ENCODE measurements around the gene SEC14L6. TPM values are rescaled to one million over a fixed set of nuclear protein-coding genes. Genes with fewer than 3 reads are reported as not detected.

SEC14L6 gene
- total RNA-seq, 2 experiments from 2014 or later: not detected

GRCh38 chr22:30582051-30582450, 35.5 kb upstream of the SEC14L6 start:
- peaks cover 98% of the 10 kb centered on the region for H3K36me3 ChIP-seq (ENCODE audit: insufficient read depth, low read length)
- H3K27ac ChIP-seq (ENCODE audit: low read depth, low read length, poor library complexity, severe bottlenecking): no peak overlapping the region
- H3K79me2 ChIP-seq (ENCODE audit: insufficient read depth, low read depth, low read length): no peaks in the 10 kb centered on the region
- H4K20me1 ChIP-seq (ENCODE audit: insufficient read depth, low read length): no peaks in the 10 kb centered on the region
- no peaks in the 10 kb centered on the region for H3K4me1 ChIP-seq (ENCODE audit: insufficient read depth, low read length, poor library complexity, severe bottlenecking)
- TF ChIP-seq EZH2phosphoT487 (IDR thresholded peaks at IDR 0.05; ENCODE audit: borderline replicate concordance, low read depth, low read length) (no peak), CTCF (conservative IDR thresholded peaks at IDR 0.05; ENCODE audit: low read length) (no peak)
- no TSS peak for BruUV-seq (replicated peaks)
- no peak for DNase-seq (ENCODE audit: low spot score)
- no peak overlapping the region for H2AFZ ChIP-seq (ENCODE audit: low read length)
- H3K4me3 ChIP-seq (ENCODE audit: low read depth, low read length, poor library complexity, severe bottlenecking): no peak overlapping the region
- POLR2A ChIA-PET: no interaction called here
- H3K9me3 ChIP-seq (ENCODE audit: low read length): no peaks in the 10 kb centered on the region
- no peak overlapping the region for H3K4me2 ChIP-seq (ENCODE audit: low read length)
- no peaks in the 10 kb centered on the region for H3K9me2 ChIP-seq (ENCODE audit: insufficient read depth, low read length)
- intact Hi-C loops (cut with micrococcal nuclease; ENCODE audit: unreplicated experiment): no loop called here
- CTCF ChIA-PET (ENCODE audit: unreplicated experiment): no interaction called here

- no peak overlapping the region for H3K27ac ChIP-seq (ENCODE audit: low read depth, low read length, poor library complexity, severe bottlenecking)
- H3K4me1 ChIP-seq (ENCODE audit: insufficient read depth, low read length, poor library complexity, severe bottlenecking): no peaks in the 10 kb centered on the region
- BruUV-seq (replicated peaks): no TSS peak
- H2AFZ ChIP-seq (ENCODE audit: low read length): no peak overlapping the region
- intact Hi-C loops (cut with micrococcal nuclease; ENCODE audit: unreplicated experiment): no loop called here
- no peak for DNase-seq (ENCODE audit: low spot score)
- H4K20me1 ChIP-seq (ENCODE audit: insufficient read depth, low read length): no peaks in the 10 kb centered on the region
- no peak for TF ChIP-seq CTCF (conservative IDR thresholded peaks at IDR 0.05; ENCODE audit: low read length)
- TF ChIP-seq EZH2phosphoT487 (IDR thresholded peaks at IDR 0.05; ENCODE audit: borderline replicate concordance, low read depth, low read length): no peak
- ChIA-PET POLR2A (no interaction called here), CTCF (ENCODE audit: unreplicated experiment) (no interaction called here)
- no peaks in the 10 kb centered on the region for H3K79me2 ChIP-seq (ENCODE audit: insufficient read depth, low read depth, low read length)
- H3K9me3 ChIP-seq (ENCODE audit: low read length): no peaks in the 10 kb centered on the region
- H3K36me3 ChIP-seq (ENCODE audit: insufficient read depth, low read length): peaks cover 98% of the 10 kb centered on the region
- no peak overlapping the region for H3K4me3 ChIP-seq (ENCODE audit: low read depth, low read length, poor library complexity, severe bottlenecking)
- no peaks in the 10 kb centered on the region for H3K9me2 ChIP-seq (ENCODE audit: insufficient read depth, low read length)
- H3K4me2 ChIP-seq (ENCODE audit: low read length): no peak overlapping the region
Observed at GRCh38 chr22:30580896-30581295, 34.4 kb upstream of the SEC14L6 start.

GRCh38 chr22:30578481-30578880, 31.9 kb upstream of the SEC14L6 start:
- BruUV-seq (replicated peaks): no TSS peak
- CTCF ChIA-PET (ENCODE audit: unreplicated experiment): no interaction called here
- intact Hi-C loops (cut with micrococcal nuclease; ENCODE audit: unreplicated experiment): no loop called here

More at GRCh38 chr22:30578481-30578880, 31.9 kb upstream of the SEC14L6 start:
- Histone ChIP-seq H3K4me1 (ENCODE audit: insufficient read depth, low read length, poor library complexity, severe bottlenecking) (no peaks in the 10 kb centered on the region), H3K27ac (ENCODE audit: low read depth, low read length, poor library complexity, severe bottlenecking) (no peak overlapping the region), H2AFZ (ENCODE audit: low read length) (no peak overlapping the region), H3K4me2 (ENCODE audit: low read length) (no peak overlapping the region), H3K36me3 (ENCODE audit: insufficient read depth, low read length) (peaks cover 82% of the 10 kb centered on the region), H3K4me3 (ENCODE audit: low read depth, low read length, poor library complexity, severe bottlenecking) (no peak overlapping the region), H3K9me3 (ENCODE audit: low read length) (no peaks in the 10 kb centered on the region), H3K9me2 (ENCODE audit: insufficient read depth, low read length) (no peaks in the 10 kb centered on the region), H4K20me1 (ENCODE audit: insufficient read depth, low read length) (no peaks in the 10 kb centered on the region; the same call in 1 of the 2 replicates), H3K79me2 (ENCODE audit: insufficient read depth, low read depth, low read length) (no peaks in the 10 kb centered on the region)
- TF ChIP-seq CTCF (conservative IDR thresholded peaks at IDR 0.05; ENCODE audit: low read length): no peak
- TF ChIP-seq EZH2phosphoT487 (IDR thresholded peaks at IDR 0.05; ENCODE audit: borderline replicate concordance, low read depth, low read length): no peak
- no peak for DNase-seq (ENCODE audit: low spot score)
- POLR2A ChIA-PET: no interaction called here
